Measurements from ENCODE around the gene SLC30A5.

The SLC30A5 gene

DNA sequence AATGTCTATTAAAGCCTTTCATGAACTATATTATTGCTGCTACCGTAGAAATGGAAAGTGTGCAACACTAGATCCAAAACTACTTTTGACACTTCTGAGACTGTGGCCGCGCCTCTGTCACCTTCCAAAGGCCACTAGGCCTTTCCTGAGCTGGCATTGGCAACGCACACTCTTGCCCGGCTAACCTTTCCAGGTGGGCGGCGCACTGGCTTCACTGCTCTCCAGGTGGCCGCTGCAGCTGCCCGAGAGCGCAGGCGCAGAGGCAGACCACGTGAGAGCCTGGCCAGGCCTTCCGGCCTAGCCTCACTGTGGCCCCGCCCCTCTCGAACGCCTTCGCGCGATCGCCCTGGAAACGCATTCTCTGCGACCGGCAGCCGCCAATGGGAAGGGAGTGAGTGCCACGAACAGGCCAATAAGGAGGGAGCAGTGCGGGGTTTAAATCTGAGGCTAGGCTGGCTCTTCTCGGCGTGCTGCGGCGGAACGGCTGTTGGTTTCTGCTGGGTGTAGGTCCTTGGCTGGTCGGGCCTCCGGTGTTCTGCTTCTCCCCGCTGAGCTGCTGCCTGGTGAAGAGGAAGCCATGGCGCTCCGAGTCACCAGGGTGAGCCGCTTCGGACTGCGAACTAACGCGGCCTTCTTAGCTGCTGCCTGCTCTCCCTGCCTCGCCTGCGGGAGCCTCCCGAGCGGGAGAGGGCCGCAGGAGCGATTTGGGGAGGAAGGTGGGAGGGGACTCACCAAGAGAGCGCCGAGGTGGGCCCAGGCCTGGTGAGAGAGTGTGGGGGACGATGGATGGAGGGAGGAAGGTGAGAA is 73.1 kb downstream of the SLC30A5 start, which contains the start of gene CCNB1:
Gene CCNB1, plus strand, starts transcription at position 465 of the 807 bp plus-strand sequence. Its CDS starts 113 bp downstream, at position 578.
- Histone ChIP-seq H3K36me3 (ENCODE audit: insufficient read depth, low read length) (peaks cover 23% of the 10 kb centered on the region), H3K27ac (ENCODE audit: low read depth, low read length) (peak within 1 kb of the TSS; percentile 72), H3K79me2 (ENCODE audit: control insufficient read depth, insufficient read depth, low read length, unreplicated experiment) (peaks cover 45% of the 10 kb centered on the region), H3K4me1 (ENCODE audit: control insufficient read depth, insufficient read depth, low read length, unreplicated experiment) (peaks cover 18% of the 10 kb centered on the region), H2AFZ (ENCODE audit: low read length, unreplicated experiment) (peak within 1 kb of the TSS; percentile 85), H3K4me3 (ENCODE audit: low read depth, low read length) (peak within 1 kb of the TSS; percentile 94), H3K27me3 (ENCODE audit: insufficient read depth, low read length) (no peaks in the 10 kb centered on the region)

DNA sequence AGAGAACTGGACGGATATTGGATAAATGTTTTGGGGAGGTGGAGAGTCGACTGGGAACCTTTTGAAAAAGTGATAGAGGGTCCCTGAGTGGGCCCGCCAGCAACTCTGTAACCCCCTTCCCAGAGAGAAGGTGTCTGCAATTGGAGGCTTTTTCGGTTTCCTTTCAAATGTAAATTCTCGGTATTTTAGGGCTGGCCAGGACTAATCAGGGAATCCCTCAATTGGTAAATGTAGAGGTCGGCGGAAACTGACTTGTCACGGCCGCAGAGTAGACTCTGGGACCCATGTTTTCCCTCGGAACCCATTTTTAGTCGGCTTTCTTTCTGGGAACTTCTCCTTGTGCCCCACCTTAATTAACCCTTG is 73.7 kb downstream of the SLC30A5 start:
- Histone ChIP-seq H2AFZ (ENCODE audit: low read length, unreplicated experiment) (peak overlapping the region; percentile 79), H3K4me1 (ENCODE audit: control insufficient read depth, insufficient read depth, low read length, unreplicated experiment) (peaks cover 18% of the 10 kb centered on the region), H3K36me3 (ENCODE audit: insufficient read depth, low read length) (peaks cover 25% of the 10 kb centered on the region), H3K4me3 (ENCODE audit: low read depth, low read length) (peak overlapping the region; percentile 94), H3K27ac (ENCODE audit: low read depth, low read length) (peak overlapping the region; percentile 72), H3K79me2 (ENCODE audit: control insufficient read depth, insufficient read depth, low read length, unreplicated experiment) (peaks cover 47% of the 10 kb centered on the region), H3K27me3 (ENCODE audit: insufficient read depth, low read length) (no peaks in the 10 kb centered on the region)

GRCh38 chr5:69167929-69168328 is 74.1 kb downstream of the SLC30A5 start:
- peak overlapping the region; percentile 94 for H3K4me3 ChIP-seq (ENCODE audit: low read depth, low read length)

GRCh38 chr5:69170495-69170894 is 76.7 kb downstream of the SLC30A5 start:
- Histone ChIP-seq H3K4me1 (ENCODE audit: control insufficient read depth, insufficient read depth, low read length, unreplicated experiment) (peaks cover 18% of the 10 kb centered on the region), H2AFZ (ENCODE audit: low read length, unreplicated experiment) (no peak overlapping the region), H3K27ac (ENCODE audit: low read depth, low read length) (no peak overlapping the region), H3K4me3 (ENCODE audit: low read depth, low read length) (no peak overlapping the region), H3K27me3 (ENCODE audit: insufficient read depth, low read length) (no peaks in the 10 kb centered on the region), H3K36me3 (ENCODE audit: insufficient read depth, low read length) (peaks cover 44% of the 10 kb centered on the region), H3K79me2 (ENCODE audit: control insufficient read depth, insufficient read depth, low read length, unreplicated experiment) (peaks cover 55% of the 10 kb centered on the region)

More at GRCh38 chr5:69167929-69168328, 74.1 kb downstream of the SLC30A5 start:
- no peaks in the 10 kb centered on the region for H3K27me3 ChIP-seq (ENCODE audit: insufficient read depth, low read length)
- H3K36me3 ChIP-seq (ENCODE audit: insufficient read depth, low read length): peaks cover 26% of the 10 kb centered on the region
- H3K79me2 ChIP-seq (ENCODE audit: control insufficient read depth, insufficient read depth, low read length, unreplicated experiment): peaks cover 48% of the 10 kb centered on the region
- H2AFZ ChIP-seq (ENCODE audit: low read length, unreplicated experiment): peak overlapping the region; percentile 79
- peaks cover 18% of the 10 kb centered on the region for H3K4me1 ChIP-seq (ENCODE audit: control insufficient read depth, insufficient read depth, low read length, unreplicated experiment)
- H3K27ac ChIP-seq (ENCODE audit: low read depth, low read length): peak overlapping the region; percentile 72

DNA sequence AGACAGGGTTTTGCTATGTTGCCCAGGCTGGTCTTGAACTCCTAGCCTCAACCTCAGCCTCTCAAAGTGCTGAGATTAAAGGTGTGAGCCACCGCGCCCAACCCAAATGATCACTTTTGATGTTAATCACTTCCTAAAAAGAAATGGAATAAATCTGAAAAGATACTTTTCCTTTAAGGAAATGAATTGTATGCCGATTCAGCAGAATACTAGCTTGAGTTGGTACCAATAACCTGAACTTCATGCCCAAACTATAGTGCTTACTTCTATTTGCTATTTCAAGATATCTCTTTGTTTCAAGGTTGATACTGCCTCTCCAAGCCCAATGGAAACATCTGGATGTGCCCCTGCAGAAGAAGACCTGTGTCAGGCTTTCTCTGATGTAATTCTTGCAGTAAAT is 77.2 kb downstream of the SLC30A5 start:
- no peaks in the 10 kb centered on the region for H3K27me3 ChIP-seq (ENCODE audit: insufficient read depth, low read length)
- H3K79me2 ChIP-seq (ENCODE audit: control insufficient read depth, insufficient read depth, low read length, unreplicated experiment): peaks cover 55% of the 10 kb centered on the region
- H3K27ac ChIP-seq (ENCODE audit: low read depth, low read length): no peak overlapping the region
- peaks cover 18% of the 10 kb centered on the region for H3K4me1 ChIP-seq (ENCODE audit: control insufficient read depth, insufficient read depth, low read length, unreplicated experiment)
- H3K4me3 ChIP-seq (ENCODE audit: low read depth, low read length): no peak overlapping the region; the same call in 1 of the 2 replicates
- no peak overlapping the region for H2AFZ ChIP-seq (ENCODE audit: low read length, unreplicated experiment)
- H3K36me3 ChIP-seq (ENCODE audit: insufficient read depth, low read length): peaks cover 46% of the 10 kb centered on the region
